NCI-H748 (cell line): ENCODE measurements around the gene SAMD8.

ENCODE experiments used
- DNase-seq: peaks from one replicate; lab custom pipeline; 2025; ENCODE audit not compliant: unreplicated experiment; lab: John Stamatoyannopoulos, UW

SAMD8 gene

GRCh38 chr10:75084834-75085384, 26.5 kb upstream of the SAMD8 start:
- no peak for DNase-seq

GRCh38 chr10:75086278-75086934, 25.1 kb upstream of the SAMD8 start:
- no peak for DNase-seq

- no peak for DNase-seq
Observed at GRCh38 chr10:75088640-75089039, 22.8 kb upstream of the SAMD8 start.

- no peak for DNase-seq
Observed at GRCh38 chr10:75089634-75090033, 21.8 kb upstream of the SAMD8 start.

- DNase-seq = no peak
Observed at GRCh38 chr10:75091146-75091545, 20.3 kb upstream of the SAMD8 start.

- no peak for DNase-seq
Observed at GRCh38 chr10:75094465-75094864, 17.0 kb upstream of the SAMD8 start.

GRCh38 chr10:75095631-75096030, 15.8 kb upstream of the SAMD8 start:
- no peak for DNase-seq

- DNase-seq = no peak
Observed at GRCh38 chr10:75096749-75097148, 14.7 kb upstream of the SAMD8 start.

GRCh38 chr10:75097666-75098285, 13.7 kb upstream of the SAMD8 start:
- peak; percentile 49 for DNase-seq

- DNase-seq = no peak
Observed at GRCh38 chr10:75098902-75099673, 12.4 kb upstream of the SAMD8 start.

GRCh38 chr10:75099952-75100763, 11.3 kb upstream of the SAMD8 start:
- peak; percentile 50 for DNase-seq

- DNase-seq = no peak
Observed at GRCh38 chr10:75100764-75101291, 10.6 kb upstream of the SAMD8 start.

- no peak for DNase-seq
Observed at GRCh38 chr10:75101416-75102251, 9.8 kb upstream of the SAMD8 start.

GRCh38 chr10:75102830-75103673, 8.4 kb upstream of the SAMD8 start:
- no peak for DNase-seq

- no peak for DNase-seq
Observed at GRCh38 chr10:75103881-75104686, 7.4 kb upstream of the SAMD8 start.

GRCh38 chr10:75104842-75105241, 6.6 kb upstream of the SAMD8 start:
- no peak for DNase-seq

- no peak for DNase-seq
Observed at GRCh38 chr10:75105576-75106197, 5.8 kb upstream of the SAMD8 start.

GRCh38 chr10:75106242-75106641, 5.2 kb upstream of the SAMD8 start:
- no peak for DNase-seq
